Hypothalamus (tissue), 51 donors: ENCODE measurements around the gene YPEL5.
"Not testable (repeated sequence)": the region's sequence is repeated elsewhere in the genome, so short reads cannot be mapped to it uniquely, and the experiment has no call there.

Experiments
- DNase-seq, 51 donors: peaks; one replicate each; lab custom pipeline; 2025; lab: John Stamatoyannopoulos, UW

Gene YPEL5

DNA sequence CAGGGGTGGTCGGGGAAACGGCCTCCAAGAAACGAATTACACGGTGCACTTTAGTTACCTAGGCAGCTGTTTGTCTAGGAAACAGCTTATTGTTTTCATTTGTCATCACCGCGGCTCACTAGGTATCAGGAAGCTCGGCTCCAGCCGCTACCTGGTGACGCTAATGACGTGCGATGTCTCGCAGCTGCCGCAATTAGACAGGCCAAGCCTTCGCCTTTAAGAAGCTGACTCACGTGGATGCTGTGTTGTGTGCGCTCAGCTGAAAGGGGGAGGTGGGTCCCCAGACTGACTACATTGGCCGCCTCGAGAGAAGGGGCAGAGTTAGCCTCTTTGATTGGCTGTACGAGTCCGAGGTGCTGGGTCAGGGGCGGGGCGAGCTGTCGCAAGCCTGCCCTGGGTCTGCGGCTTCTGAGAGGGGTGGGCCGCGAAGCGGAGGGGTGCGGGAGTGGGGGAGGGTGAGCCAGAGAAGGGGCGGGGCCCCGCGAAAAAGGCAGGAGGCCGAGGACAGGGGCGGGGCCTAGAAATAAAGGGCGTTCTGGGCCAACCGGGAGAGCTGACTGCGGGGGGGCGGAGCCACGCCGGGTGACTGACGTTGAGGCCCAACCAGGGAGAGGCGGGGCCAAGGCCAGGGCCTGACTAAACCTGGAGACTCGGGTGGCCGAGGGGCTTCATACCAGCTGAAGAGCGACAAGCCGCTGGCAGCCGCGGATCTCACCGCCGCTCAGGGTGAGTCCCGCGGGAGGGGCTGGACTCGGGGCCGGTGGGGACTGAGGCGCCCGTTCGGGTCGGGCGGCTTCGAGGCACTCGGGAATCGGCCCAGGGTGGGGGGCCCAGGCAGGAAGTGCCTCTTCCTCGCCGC lies at the start of gene YPEL5:
YPEL5 (plus strand) TSS at position 671 of the 859 bp plus-strand sequence. CDS start 9,645 bp downstream, outside the sequence.
- peak; percentile 67 to 100 (median 99) for DNase-seq

DNA sequence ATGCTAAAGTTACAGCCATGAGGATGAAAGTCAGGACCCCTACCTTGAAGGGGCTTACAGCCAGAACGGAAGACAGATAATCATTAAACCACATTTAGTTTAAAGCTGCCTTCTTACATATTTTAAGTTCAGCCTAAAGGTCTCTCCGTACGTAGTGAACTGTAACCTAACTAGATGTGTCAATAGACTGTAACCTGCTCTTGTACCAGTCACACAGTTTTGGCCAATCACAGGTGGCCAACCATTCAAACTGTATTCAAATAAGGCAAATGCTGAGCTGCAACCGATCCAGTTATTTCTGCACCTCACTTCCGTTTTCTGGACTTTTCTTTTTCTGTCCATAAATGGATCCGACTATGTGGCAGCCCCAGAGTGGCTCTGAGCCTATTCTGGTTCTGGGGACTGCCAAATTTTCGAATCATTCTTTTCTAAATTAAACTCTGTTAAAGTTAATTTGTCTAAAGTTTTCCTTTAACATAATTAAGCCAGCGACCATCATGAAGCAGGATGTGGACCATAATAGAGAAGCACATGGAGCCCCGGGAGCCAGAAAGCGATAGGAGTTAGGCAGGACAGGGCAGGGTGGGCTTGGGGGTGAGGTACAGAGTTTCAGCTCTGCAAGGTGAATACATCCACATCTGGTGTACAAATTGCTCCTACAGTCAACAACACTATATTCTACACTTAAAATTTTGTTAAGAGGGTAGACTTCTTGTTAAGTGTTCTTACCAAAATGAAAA lies 48.4 kb upstream of the YPEL5 start:
- DNase-seq = no peak

- DNase-seq = not testable (repeated sequence)
Measured at GRCh38 chr2:30099366-30099765, 47.4 kb upstream of the YPEL5 start.

- DNase-seq = not testable (repeated sequence)
Measured at GRCh38 chr2:30100691-30101090, 46.1 kb upstream of the YPEL5 start.

- no peak for DNase-seq
Measured at GRCh38 chr2:30104307-30104706, 42.5 kb upstream of the YPEL5 start.

GRCh38 chr2:30105556-30105955 lies 41.3 kb upstream of the YPEL5 start:
- DNase-seq = no peak

DNA sequence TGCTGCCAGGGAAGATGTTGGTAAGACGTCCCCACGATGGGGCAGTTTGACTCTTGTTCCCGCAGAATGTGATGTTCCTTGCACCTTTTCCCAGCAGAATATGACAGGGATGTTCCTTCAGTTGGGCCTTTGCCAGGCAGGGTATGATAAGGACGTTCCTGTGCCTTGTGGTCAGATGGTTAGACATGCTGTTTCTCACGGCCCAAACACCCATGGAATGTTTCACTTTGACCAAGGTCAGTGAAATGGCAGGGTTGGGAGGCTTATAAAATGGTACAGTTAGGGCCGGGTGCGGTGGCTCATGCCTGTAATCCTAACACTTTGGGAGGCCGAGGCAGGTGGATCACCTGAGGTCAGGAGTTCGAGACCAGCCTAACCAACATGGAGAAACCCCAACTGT lies 40.3 kb upstream of the YPEL5 start:
- no peak for DNase-seq

GRCh38 chr2:30108192-30108591 lies 38.6 kb upstream of the YPEL5 start:
- no peak for DNase-seq

GRCh38 chr2:30108851-30109250 lies 38.0 kb upstream of the YPEL5 start:
- no peak for DNase-seq

GRCh38 chr2:30109856-30110255 lies 37.0 kb upstream of the YPEL5 start:
- DNase-seq = no peak

GRCh38 chr2:30110773-30111172 lies 36.0 kb upstream of the YPEL5 start:
- no peak for DNase-seq

- DNase-seq = not testable (repeated sequence)
Measured at GRCh38 chr2:30111186-30111585, 35.6 kb upstream of the YPEL5 start.

- no peak for DNase-seq
Measured at GRCh38 chr2:30112561-30112960, 34.2 kb upstream of the YPEL5 start.

- no peak for DNase-seq
Measured at GRCh38 chr2:30113617-30114293, 33.1 kb upstream of the YPEL5 start.

GRCh38 chr2:30115141-30115980 lies 31.4 kb upstream of the YPEL5 start:
- peak in 50 of 51 donors; percentile 7 to 93 (median 66) for DNase-seq

- no peak for DNase-seq
Measured at GRCh38 chr2:30115981-30116285, 30.9 kb upstream of the YPEL5 start.

- DNase-seq = no peak
Measured at GRCh38 chr2:30122362-30122761, 24.4 kb upstream of the YPEL5 start.

DNA sequence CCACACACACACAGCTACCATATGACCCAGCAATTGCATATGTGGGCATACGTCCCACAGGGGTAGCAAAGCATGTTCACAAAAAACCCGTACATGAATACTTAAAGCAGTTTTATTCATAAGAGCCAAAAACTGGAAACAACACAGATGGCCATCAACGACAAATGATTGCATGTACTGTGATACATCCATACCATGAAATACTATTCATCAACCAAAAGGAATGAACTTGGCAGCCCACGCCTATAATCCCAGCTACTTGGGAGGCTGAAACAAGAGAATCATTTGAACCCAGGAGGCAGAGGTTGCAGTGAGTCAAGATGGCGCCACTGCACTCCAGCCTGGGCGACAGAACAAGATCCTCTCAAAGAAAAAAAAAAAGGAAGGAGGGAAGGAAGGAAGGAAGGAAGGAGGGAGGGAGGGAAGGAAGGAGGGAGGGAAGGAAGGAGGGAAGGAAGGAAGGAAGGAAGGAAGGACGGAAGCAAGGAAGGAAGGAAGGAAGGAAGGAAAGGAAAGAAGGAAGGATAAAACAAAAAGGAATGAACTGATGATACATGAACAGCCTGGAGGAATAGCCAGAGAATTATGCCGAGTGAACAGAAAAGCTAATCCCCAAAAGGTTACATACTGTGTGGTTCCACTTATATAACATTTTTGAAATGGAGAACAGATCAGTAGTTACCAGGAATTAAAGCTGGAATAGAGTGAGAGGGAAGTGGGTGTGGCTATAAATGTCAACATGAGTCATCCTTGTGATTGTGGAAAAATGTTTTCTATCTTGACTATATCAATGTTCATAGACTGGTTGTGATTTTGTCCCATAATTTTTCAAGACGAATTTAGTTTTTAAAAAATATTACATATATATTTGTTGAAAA lies 19.6 kb upstream of the YPEL5 start:
- no peak for DNase-seq

DNA sequence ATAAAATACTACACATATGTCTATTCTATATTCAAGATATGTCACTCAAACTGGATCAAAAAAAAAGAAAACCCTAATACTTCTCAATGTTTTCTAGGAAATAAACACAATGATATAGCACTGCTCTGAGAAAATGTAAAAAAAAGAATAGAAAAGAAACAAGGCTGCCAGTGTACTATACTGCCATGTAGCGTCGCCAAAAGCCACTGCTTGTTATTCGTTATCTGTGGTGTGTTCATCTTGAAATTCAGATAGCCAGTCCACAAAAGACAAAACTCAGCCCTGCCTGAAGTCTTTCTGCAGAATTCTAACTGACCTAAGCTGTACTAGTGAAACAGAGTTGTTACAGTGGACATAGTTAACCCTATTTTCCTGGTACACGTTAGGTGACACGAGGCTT lies 12.2 kb upstream of the YPEL5 start:
- DNase-seq = no peak

DNA sequence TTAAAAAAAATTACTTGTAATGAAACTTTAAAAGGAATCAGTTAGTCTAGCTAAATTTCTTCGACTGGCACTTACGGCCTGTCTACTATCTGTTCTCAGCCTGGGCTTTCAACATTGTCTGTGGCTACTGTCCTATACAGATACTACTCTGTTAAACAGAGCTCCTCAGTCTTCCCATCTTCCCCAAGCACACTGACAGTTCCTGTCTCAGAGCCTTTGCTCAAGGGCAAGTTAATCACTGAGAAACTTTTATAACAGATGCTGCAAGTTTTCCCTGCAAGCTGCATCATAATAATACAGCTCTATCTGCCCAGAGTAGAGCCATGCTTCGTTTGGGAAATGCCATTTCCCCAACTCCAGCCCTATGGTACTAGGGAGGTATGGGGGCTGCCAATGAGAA lies 11.3 kb upstream of the YPEL5 start:
- DNase-seq = no peak
